NCI-H1930 (cell line): ENCODE data around the gene ZNF549.
"Not testable (repeated sequence)": the region's sequence is repeated elsewhere in the genome, so short reads cannot be mapped to it uniquely, and the experiment has no call there.

Source experiments
- DNase-seq, 2 experiments: peaks; one replicate each; lab custom pipeline; 2025; lab: John Stamatoyannopoulos, UW

ZNF549 gene

GRCh38 chr19:57527136-57527881 lies at the start of gene ZNF549:
ZNF549 (plus strand) TSS chr19:57527356; CDS start chr19:57527574, 218 bp downstream.
- peak; percentile 95 to 96 for DNase-seq

GRCh38 chr19:57487477-57488298 lies 39.5 kb upstream of the ZNF549 start, which contains the start of gene ZNF419:
ZNF419 (plus strand) TSS chr19:57487750; CDS start chr19:57487951, 201 bp downstream.
- DNase-seq = peak; percentile 87 to 97

GRCh38 chr19:57488299-57488644 lies 38.9 kb upstream of the ZNF549 start:
- not testable (repeated sequence) for DNase-seq

GRCh38 chr19:57499332-57499679 lies 27.9 kb upstream of the ZNF549 start:
- not testable (repeated sequence) for DNase-seq

- DNase-seq = peak; percentile 95 to 96
Observed at GRCh38 chr19:57499680-57500395, 27.3 kb upstream of the ZNF549 start, which contains the start of gene ZNF773. ZNF773 (plus strand) TSS chr19:57499938; CDS start chr19:57500081, 143 bp downstream.

GRCh38 chr19:57500400-57500799 lies 26.8 kb upstream of the ZNF549 start:
- not testable (repeated sequence) for DNase-seq

- DNase-seq = no peak
Observed at GRCh38 chr19:57506163-57506562, 21.0 kb upstream of the ZNF549 start.

- no peak for DNase-seq
Observed at GRCh38 chr19:57511484-57511883, 15.7 kb upstream of the ZNF549 start.

- DNase-seq = no peak
Observed at GRCh38 chr19:57512845-57513244, 14.3 kb upstream of the ZNF549 start.

- no peak for DNase-seq
Observed at GRCh38 chr19:57515255-57515654, 11.9 kb upstream of the ZNF549 start.

GRCh38 chr19:57518021-57518420 lies 9.1 kb upstream of the ZNF549 start:
- DNase-seq = not testable (repeated sequence)

GRCh38 chr19:57537953-57538547 lies 10.9 kb downstream of the ZNF549 start:
- DNase-seq = no peak

- no peak for DNase-seq
Observed at GRCh38 chr19:57546513-57546912, 19.4 kb downstream of the ZNF549 start.

- no peak for DNase-seq
Observed at GRCh38 chr19:57552432-57552831, 25.3 kb downstream of the ZNF549 start.

- DNase-seq = no peak
Observed at GRCh38 chr19:57557659-57558058, 30.5 kb downstream of the ZNF549 start.

- no peak for DNase-seq
Observed at GRCh38 chr19:57558525-57558924, 31.4 kb downstream of the ZNF549 start.

GRCh38 chr19:57559008-57559403 lies 31.9 kb downstream of the ZNF549 start:
- no peak for DNase-seq

- DNase-seq = peak; percentile 76 to 81
Observed at GRCh38 chr19:57559404-57560025, 32.4 kb downstream of the ZNF549 start, which contains the start of gene ZNF550. ZNF550 (minus strand) TSS chr19:57559863; CDS start chr19:57559682, 181 bp downstream.

GRCh38 chr19:57560049-57560491 lies 32.9 kb downstream of the ZNF549 start:
- DNase-seq = no peak

GRCh38 chr19:57563547-57563946 lies 36.4 kb downstream of the ZNF549 start:
- DNase-seq = no peak
